Neural cell (in vitro differentiated cells): ENCODE results near the gene SLC13A5. TPM values are rescaled to one million over a fixed set of nuclear protein-coding genes. Genes with fewer than 3 reads are reported as not detected.

Source experiments
- H2AFZ ChIP-seq: fragments of 200-600, 300-800 bp; sonication (generic), shearing (Covaris generic); 2 replicates; pipeline ENCODE4 v1.6.0; 2014; ENCODE audit warnings: low read depth, mild to moderate bottlenecking, antibody characterized with exemption, low read length, moderate library complexity
- H3F3A ChIP-seq: fragments of 200-600 bp; shearing (Covaris generic); 2 replicates; pipeline ENCODE4 v1.6.1; 2016; ENCODE audit warnings: mild to moderate bottlenecking, moderate library complexity, mixed read lengths, antibody characterized with exemption, low read length; ENCODE audit not compliant: insufficient read depth, poor library complexity, severe bottlenecking
- H3K27ac ChIP-seq: fragments of 200-600, 300-800 bp; sonication (generic), shearing (Covaris generic); 2 replicates; pipeline ENCODE4 v1.5.1; 2014; ENCODE audit warnings: mild to moderate bottlenecking, low read length, moderate library complexity
- H3K27me3 ChIP-seq: fragments of 300-800, 200-600 bp; sonication (generic), shearing (Covaris generic); 2 replicates; pipeline ENCODE4 v1.6.0; 2014; ENCODE audit warnings: mild to moderate bottlenecking, low read depth, low read length, moderate library complexity; ENCODE audit not compliant: insufficient read depth
- H3K36me3 ChIP-seq: fragments of 300-800, 200-600 bp; sonication (generic), shearing (Covaris generic); 2 replicates; pipeline ENCODE4 v1.5.1; 2014; ENCODE audit warnings: mild to moderate bottlenecking, antibody characterized with exemption, low read length, moderate library complexity; ENCODE audit not compliant: insufficient read depth
- H3K4me2 ChIP-seq: fragments of 300-800, 200-600 bp; sonication (generic), shearing (Covaris generic); 2 replicates; pipeline ENCODE4 v1.6.0; 2014; ENCODE audit warnings: mild to moderate bottlenecking, low read length
- H3K4me3 ChIP-seq: fragments of 300-800, 200-600 bp; sonication (generic), shearing (Covaris generic); 2 replicates; pipeline ENCODE4 v1.5.1; 2014; ENCODE audit warnings: mild to moderate bottlenecking, low read length, moderate library complexity
- H3K79me2 ChIP-seq: fragments of 200-600 bp; shearing (Covaris generic); replicated peaks from 2 replicates; pipeline ENCODE4 v1.6.0; 2014; ENCODE audit warnings: mild to moderate bottlenecking, low read length, moderate library complexity; ENCODE audit not compliant: insufficient read depth
- H3K9ac ChIP-seq: fragments of 300-800, 200-600 bp; sonication (generic), shearing (Covaris generic); 2 replicates; pipeline ENCODE4 v1.6.1; 2016; ENCODE audit warnings: mild to moderate bottlenecking, low read length, mixed read lengths
- H3K9me2 ChIP-seq: fragments of 200-600 bp; shearing (Covaris generic); 2 replicates; pipeline ENCODE4 v1.6.1; 2016; ENCODE audit warnings: mild to moderate bottlenecking, low read length, mixed read lengths; ENCODE audit not compliant: insufficient read depth
- H3K9me3 ChIP-seq: fragments of 200-600, 300-800 bp; sonication (generic), shearing (Covaris generic); 2 replicates; pipeline ENCODE4 v1.6.1; 2016; ENCODE audit warnings: mild to moderate bottlenecking, mixed run types, low read length, moderate library complexity, mixed read lengths
- H4K20me1 ChIP-seq: fragments of 200-600 bp; shearing (Covaris generic); 2 replicates; pipeline ENCODE4 v1.6.1; 2016; ENCODE audit warnings: mild to moderate bottlenecking, mixed run types; ENCODE audit not compliant: insufficient read depth
- CTCF ChIP-seq: fragments of 450-650 bp; IDR thresholded peaks from 2 replicates; pipeline ENCODE4 v1.5.1; 2014; ENCODE audit warnings: antibody characterized with exemption, mild to moderate bottlenecking, moderate library complexity; ENCODE audit not compliant: poor library complexity, severe bottlenecking
- EP300 ChIP-seq: fragments of 450-650 bp; conservative IDR thresholded peaks from 2 replicates; pipeline ENCODE4 v1.6.1; 2014; ENCODE audit warnings: antibody characterized with exemption, mild to moderate bottlenecking, moderate library complexity; ENCODE audit not compliant: poor library complexity, severe bottlenecking
- EZH2 ChIP-seq: fragments of 200-600, 300-800 bp; shearing (Covaris generic), sonication (generic); IDR thresholded peaks from 2 replicates; pipeline ENCODE4 v1.6.1; 2014; ENCODE audit warnings: antibody characterized with exemption, low read length, borderline replicate concordance, mild to moderate bottlenecking; ENCODE audit not compliant: insufficient read depth, poor library complexity, severe bottlenecking
- MXI1 ChIP-seq: fragments of 450-650 bp; conservative IDR thresholded peaks from 2 replicates; pipeline ENCODE4 v1.6.1; 2014; ENCODE audit warnings: antibody characterized with exemption, mild to moderate bottlenecking; ENCODE audit not compliant: poor library complexity, severe bottlenecking
- POLR2AphosphoS5 ChIP-seq: IDR thresholded peaks from 2 replicates; pipeline ENCODE4 v1.6.1; 2012
- RAD21 ChIP-seq: fragments of 450-650 bp; conservative IDR thresholded peaks from 2 replicates; pipeline ENCODE4 v1.6.1; 2014; ENCODE audit warnings: antibody characterized with exemption, mild to moderate bottlenecking, moderate library complexity
- REST ChIP-seq: IDR thresholded peaks from 2 replicates; pipeline ENCODE4 v1.6.1; 2012; ENCODE audit warnings: borderline replicate concordance
- SMC3 ChIP-seq: fragments of 450-650 bp; conservative IDR thresholded peaks from 2 replicates; pipeline ENCODE4 v1.6.1; 2014; ENCODE audit warnings: antibody characterized with exemption, mild to moderate bottlenecking, moderate library complexity; ENCODE audit not compliant: poor library complexity
- TAF1 ChIP-seq: IDR thresholded peaks from 2 replicates; pipeline ENCODE4 v1.6.1; 2012; ENCODE audit warnings: low read depth
- polyA minus RNA-seq: library from RNA; depleted of rRNA, polyadenylated mRNA; stranded (reverse); fragments of >200 nt; gene quantifications from 2 replicates; pipeline ENCODE4 v1.2.3, GENCODE V29; 2014
- polyA plus RNA-seq: library from polyadenylated mRNA; depleted of rRNA; stranded (reverse); fragments of >200 nt; gene quantifications from 2 replicates; pipeline ENCODE4 v1.2.3, GENCODE V29; 2014

Gene SLC13A5
- polyA plus RNA-seq (not detected in 2 replicates), polyA minus RNA-seq (not detected in 2 replicates)

- Histone ChIP-seq H2AFZ (no peak within 1 kb of the TSS), H3F3A (no peaks in the 10 kb centered on the region), H4K20me1 (no peaks in the 10 kb centered on the region), H3K36me3 (no peaks in the 10 kb centered on the region), H3K4me2 (no peak within 1 kb of the TSS), H3K9me2 (no peaks in the 10 kb centered on the region), H3K79me2 (no peaks in the 10 kb centered on the region), H3K27ac (no peak within 1 kb of the TSS), H3K9me3 (peaks cover 6% of the 10 kb centered on the region), H3K4me3 (peak within 1 kb of the TSS; percentile 60), H3K9ac (no peak within 1 kb of the TSS), H3K27me3 (peaks cover 34% of the 10 kb centered on the region)
- TF ChIP-seq CTCF, result peak; percentile 46
- TF ChIP-seq EZH2, result no peak
These were observed at the start of gene SLC13A5 for GRCh38 chr17:6713130-6713917. Gene SLC13A5, minus strand, starts transcription at chr17:6713369. Its CDS starts 36 bp downstream, at chr17:6713333.

GRCh38 chr17:6761779-6762178 is 48.6 kb upstream of the SLC13A5 start:
- H3K9me2 ChIP-seq, result no peaks in the 10 kb centered on the region
- H3K9me3 ChIP-seq, result no peaks in the 10 kb centered on the region
- H4K20me1 ChIP-seq, result no peaks in the 10 kb centered on the region
- no peak overlapping the region for H3K4me2 ChIP-seq
- H3K9ac ChIP-seq, result no peak overlapping the region
- H3K27me3 ChIP-seq, result no peaks in the 10 kb centered on the region
- H2AFZ ChIP-seq, result no peak overlapping the region
- H3K36me3 ChIP-seq, result no peaks in the 10 kb centered on the region
- H3K27ac ChIP-seq, result no peak overlapping the region
- H3K4me3 ChIP-seq, result no peak overlapping the region
- TF ChIP-seq MXI1, result no peak
- no peak for TF ChIP-seq POLR2AphosphoS5
- TF ChIP-seq SMC3, result no peak
- TF ChIP-seq RAD21, result no peak
- TF ChIP-seq REST, result no peak
- TF ChIP-seq TAF1, result no peak
- H3K79me2 ChIP-seq, result no peaks in the 10 kb centered on the region
- no peaks in the 10 kb centered on the region for H3F3A ChIP-seq

DNA sequence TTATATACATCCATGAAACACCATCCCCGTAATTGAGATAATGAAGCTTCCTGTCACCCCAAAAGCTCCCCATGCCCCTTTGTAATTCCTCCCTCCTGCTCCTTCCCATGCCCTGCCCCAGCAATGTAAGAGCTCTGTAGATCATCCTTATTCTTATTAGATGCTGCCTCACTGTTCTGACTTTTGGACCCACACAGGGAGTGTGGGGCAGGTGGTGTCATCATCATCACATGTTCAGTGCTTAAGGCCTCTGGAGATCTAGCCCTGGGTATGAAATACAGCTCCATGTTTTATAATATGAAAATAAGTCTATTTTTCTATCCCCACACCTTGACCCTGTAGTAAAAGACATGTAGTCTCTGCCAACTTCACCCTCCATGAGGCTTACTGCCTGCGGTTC is 44.6 kb upstream of the SLC13A5 start:
- no peaks in the 10 kb centered on the region for H3K9me3 ChIP-seq
- no peak overlapping the region for H3K4me2 ChIP-seq
- no peaks in the 10 kb centered on the region for H3K79me2 ChIP-seq
- no peaks in the 10 kb centered on the region for H4K20me1 ChIP-seq
- H3K9ac ChIP-seq, result no peak overlapping the region
- no peaks in the 10 kb centered on the region for H3K36me3 ChIP-seq
- H2AFZ ChIP-seq, result no peak overlapping the region
- no peaks in the 10 kb centered on the region for H3K27me3 ChIP-seq
- no peak overlapping the region for H3K4me3 ChIP-seq
- H3K9me2 ChIP-seq, result no peaks in the 10 kb centered on the region
- no peak overlapping the region for H3K27ac ChIP-seq
- no peaks in the 10 kb centered on the region for H3F3A ChIP-seq
- TF ChIP-seq RAD21 (no peak), MXI1 (no peak), CTCF (no peak), EZH2 (no peak), REST (no peak), POLR2AphosphoS5 (no peak), EP300 (no peak), TAF1 (no peak), SMC3 (no peak)
